T-helper 1 cell treated with Interleukin-12 subunit alpha and Interleukin-12 subunit beta and Interleukin-4 antibody, amounts not matched to agents 30 ng/mL and 1 ng/mL, for 36 hours (primary cell): ENCODE measurements around the gene RPL36. TPM values are rescaled to one million over a fixed set of nuclear protein-coding genes. Genes with fewer than 3 reads are reported as not detected.

Experiments used
- total RNA-seq: library from RNA; stranded (reverse); gene quantifications from 2 replicates; pipeline ENCODE4 v1.2.3, GENCODE V29; 2022

Gene RPL36
- total RNA-seq, 1 donor from 2014 or later: 713 TPM

Other genes starting within 250 kb of the RPL36 start
- not detected in 2 replicates for gene ZNRF4, start 234.9 kb upstream of the RPL36 start, total RNA-seq
- gene TINCR, start 122.3 kb upstream of the RPL36 start, total RNA-seq: 0.76 and 0.83 TPM in 2 replicates
- 95.9 and 116 TPM in 2 replicates for gene SAFB2, start 67.5 kb upstream of the RPL36 start, total RNA-seq
- 127 and 135 TPM in 2 replicates for gene SAFB, start 67.2 kb upstream of the RPL36 start, total RNA-seq
- 44.4 TPM in 2 replicates for gene MICOS13, start 9.8 kb upstream of the RPL36 start, total RNA-seq
- gene HSD11B1L, start 9.3 kb upstream of the RPL36 start, total RNA-seq: 2.0 and 2.4 TPM in 2 replicates
- gene LONP1, start 29.9 kb downstream of the RPL36 start, total RNA-seq: 82.2 and 82.9 TPM in 2 replicates
- not detected in 2 replicates for gene CATSPERD, start 30.3 kb downstream of the RPL36 start, total RNA-seq
- 5.0 and 5.3 TPM in 2 replicates for gene PRR22, start 94.5 kb downstream of the RPL36 start, total RNA-seq
- 48.8 and 53.7 TPM in 2 replicates for gene DUS3L, start 100.9 kb downstream of the RPL36 start, total RNA-seq
- 0.32 and 0.64 TPM in 2 replicates for gene NRTN, start 114.8 kb downstream of the RPL36 start, total RNA-seq
- gene FUT6, start 149.4 kb downstream of the RPL36 start, total RNA-seq: not detected in 2 replicates
- 0.17 TPM in 1 of 2 replicates, not detected in the other for gene FUT3, start 161.2 kb downstream of the RPL36 start, total RNA-seq
- gene FUT5, start 180.2 kb downstream of the RPL36 start, total RNA-seq: not detected in 2 replicates
- gene NDUFA11, start 213.5 kb downstream of the RPL36 start, total RNA-seq: 220 and 230 TPM in 2 replicates
- gene VMAC, start 214.6 kb downstream of the RPL36 start, total RNA-seq: 10.0 and 10.7 TPM in 2 replicates
- 13.0 and 15.5 TPM in 2 replicates for gene CAPS, start 224.0 kb downstream of the RPL36 start, total RNA-seq